ENCODE measurements around the gene STKLD1. TPM values are rescaled to one million over a fixed set of nuclear protein-coding genes. Genes with fewer than 3 reads are reported as not detected.
"Not testable (repeated sequence)": the region's sequence is repeated elsewhere in the genome, so short reads cannot be mapped to it uniquely, and the experiment has no call there.

The STKLD1 gene
- total and polyA plus RNA-seq, 2 donors, result 0.94 to 1.5 TPM

GRCh38 chr9:133385452-133385851 is 9.3 kb downstream of the STKLD1 start:
- Histone ChIP-seq H3K4me1 (ENCODE audit: control insufficient read depth in 2 of 2, insufficient read depth in 2 of 2, low read length in 2 of 2) (peaks cover 0 to 1% of the 10 kb centered on the region in 2 donors), H3K4me3 (ENCODE audit: low read length in 2 of 2) (no peak overlapping the region), H3K27ac (ENCODE audit: low read depth in 1 of 2, low read length in 1 of 2) (no peak overlapping the region), H3K9me3 (ENCODE audit: control insufficient read depth in 2 of 2, insufficient read depth in 1 of 2, low read length in 1 of 2) (no peaks in the 10 kb centered on the region), H3K36me3 (ENCODE audit: control insufficient read depth in 2 of 2, insufficient read depth in 2 of 2, low read length in 1 of 2) (no peaks in the 10 kb centered on the region), H3K27me3 (ENCODE audit: control insufficient read depth in 2 of 2, insufficient read depth in 1 of 2, low read length in 1 of 2) (no peaks in the 10 kb centered on the region)
- WGBS, result 96% methylated on average over 14 of the region's 14 CpGs
- no peak for DNase-seq (ENCODE audit: low read depth in 6 of 9, low spot score in 9 of 9)

GRCh38 chr9:133386338-133386737 is 10.2 kb downstream of the STKLD1 start:
- H3K4me1 ChIP-seq (ENCODE audit: control insufficient read depth in 2 of 2, insufficient read depth in 2 of 2, low read length in 2 of 2), result peaks cover 0 to 2% of the 10 kb centered on the region in 2 donors
- 97% methylated on average over 13 of the region's 13 CpGs for WGBS
- no peak for DNase-seq (ENCODE audit: low read depth in 6 of 9, low spot score in 9 of 9)
- H3K4me3 ChIP-seq (ENCODE audit: low read length in 2 of 2), result no peak overlapping the region
- no peaks in the 10 kb centered on the region for H3K36me3 ChIP-seq (ENCODE audit: control insufficient read depth in 2 of 2, insufficient read depth in 2 of 2, low read length in 1 of 2)
- H3K9me3 ChIP-seq (ENCODE audit: control insufficient read depth in 2 of 2, insufficient read depth in 1 of 2, low read length in 1 of 2), result peaks cover 0 to 4% of the 10 kb centered on the region in 2 donors
- no peak overlapping the region for H3K27ac ChIP-seq (ENCODE audit: low read depth in 1 of 2, low read length in 1 of 2)
- H3K27me3 ChIP-seq (ENCODE audit: control insufficient read depth in 2 of 2, insufficient read depth in 1 of 2, low read length in 1 of 2), result no peaks in the 10 kb centered on the region

- peaks cover 0 to 4% of the 10 kb centered on the region in 2 donors for H3K9me3 ChIP-seq (ENCODE audit: control insufficient read depth in 2 of 2, insufficient read depth in 1 of 2, low read length in 1 of 2)
- H3K27me3 ChIP-seq (ENCODE audit: control insufficient read depth in 2 of 2, insufficient read depth in 1 of 2, low read length in 1 of 2), result no peaks in the 10 kb centered on the region
- H3K36me3 ChIP-seq (ENCODE audit: control insufficient read depth in 2 of 2, insufficient read depth in 2 of 2, low read length in 1 of 2), result no peaks in the 10 kb centered on the region
- 93% methylated on average over 9 of the region's 9 CpGs for WGBS
- H3K4me3 ChIP-seq (ENCODE audit: low read length in 2 of 2), result no peak overlapping the region
- DNase-seq (ENCODE audit: low read depth in 6 of 9, low spot score in 9 of 9), result no peak
- H3K4me1 ChIP-seq (ENCODE audit: control insufficient read depth in 2 of 2, insufficient read depth in 2 of 2, low read length in 2 of 2), result peaks cover 0 to 2% of the 10 kb centered on the region in 2 donors
- H3K27ac ChIP-seq (ENCODE audit: low read depth in 1 of 2, low read length in 1 of 2), result no peak overlapping the region
Measured at GRCh38 chr9:133387680-133388079, 11.5 kb downstream of the STKLD1 start.

- Histone ChIP-seq H3K27ac (ENCODE audit: low read depth in 1 of 2, low read length in 1 of 2) (no peak overlapping the region), H3K9me3 (ENCODE audit: control insufficient read depth in 2 of 2, insufficient read depth in 1 of 2, low read length in 1 of 2) (peaks cover 0 to 4% of the 10 kb centered on the region in 2 donors), H3K36me3 (ENCODE audit: control insufficient read depth in 2 of 2, insufficient read depth in 2 of 2, low read length in 1 of 2) (no peaks in the 10 kb centered on the region), H3K4me1 (ENCODE audit: control insufficient read depth in 2 of 2, insufficient read depth in 2 of 2, low read length in 2 of 2) (peaks cover 0 to 2% of the 10 kb centered on the region in 2 donors), H3K4me3 (ENCODE audit: low read length in 2 of 2) (no peak overlapping the region), H3K27me3 (ENCODE audit: control insufficient read depth in 2 of 2, insufficient read depth in 1 of 2, low read length in 1 of 2) (no peaks in the 10 kb centered on the region)
- DNase-seq (ENCODE audit: low read depth in 6 of 9, low spot score in 9 of 9), result no peak
- WGBS, result 98% methylated on average over 12 of the region's 12 CpGs
Measured at GRCh38 chr9:133389025-133389557, 12.9 kb downstream of the STKLD1 start.

GRCh38 chr9:133389562-133389961 is 13.4 kb downstream of the STKLD1 start:
- H3K27ac ChIP-seq (ENCODE audit: low read depth in 1 of 2, low read length in 1 of 2), result no peak overlapping the region
- no peak for DNase-seq (ENCODE audit: low read depth in 6 of 9, low spot score in 9 of 9)
- WGBS, result 96% methylated on average over 13 of the region's 13 CpGs
- H3K27me3 ChIP-seq (ENCODE audit: control insufficient read depth in 2 of 2, insufficient read depth in 1 of 2, low read length in 1 of 2), result peaks cover 0 to 4% of the 10 kb centered on the region in 2 donors
- H3K36me3 ChIP-seq (ENCODE audit: control insufficient read depth in 2 of 2, insufficient read depth in 2 of 2, low read length in 1 of 2), result no peaks in the 10 kb centered on the region
- no peak overlapping the region for H3K4me3 ChIP-seq (ENCODE audit: low read length in 2 of 2)
- peaks cover 0 to 2% of the 10 kb centered on the region in 2 donors for H3K4me1 ChIP-seq (ENCODE audit: control insufficient read depth in 2 of 2, insufficient read depth in 2 of 2, low read length in 2 of 2)
- H3K9me3 ChIP-seq (ENCODE audit: control insufficient read depth in 2 of 2, insufficient read depth in 1 of 2, low read length in 1 of 2), result peaks cover 0 to 4% of the 10 kb centered on the region in 2 donors

- Histone ChIP-seq H3K27me3 (ENCODE audit: control insufficient read depth in 2 of 2, insufficient read depth in 1 of 2, low read length in 1 of 2) (peaks cover 0 to 9% of the 10 kb centered on the region in 2 donors), H3K4me1 (ENCODE audit: control insufficient read depth in 2 of 2, insufficient read depth in 2 of 2, low read length in 2 of 2) (peaks cover 0 to 2% of the 10 kb centered on the region in 2 donors), H3K36me3 (ENCODE audit: control insufficient read depth in 2 of 2, insufficient read depth in 2 of 2, low read length in 1 of 2) (no peaks in the 10 kb centered on the region), H3K27ac (ENCODE audit: low read depth in 1 of 2, low read length in 1 of 2) (no peak overlapping the region), H3K9me3 (ENCODE audit: control insufficient read depth in 2 of 2, insufficient read depth in 1 of 2, low read length in 1 of 2) (peaks cover 0 to 4% of the 10 kb centered on the region in 2 donors), H3K4me3 (ENCODE audit: low read length in 2 of 2) (no peak overlapping the region)
- 93% methylated on average over 7 of the region's 7 CpGs for WGBS
- DNase-seq (ENCODE audit: low read depth in 6 of 9, low spot score in 9 of 9), result no peak
Measured at GRCh38 chr9:133390713-133391112, 14.5 kb downstream of the STKLD1 start.

- H3K9me3 ChIP-seq (ENCODE audit: control insufficient read depth in 2 of 2, insufficient read depth in 1 of 2, low read length in 1 of 2); H3K4me1 ChIP-seq (ENCODE audit: control insufficient read depth in 2 of 2, insufficient read depth in 2 of 2, low read length in 2 of 2); DNase-seq (ENCODE audit: low read depth in 6 of 9, low spot score in 9 of 9); H3K36me3 ChIP-seq (ENCODE audit: control insufficient read depth in 2 of 2, insufficient read depth in 2 of 2, low read length in 1 of 2); H3K4me3 ChIP-seq (ENCODE audit: low read length in 2 of 2); H3K27ac ChIP-seq (ENCODE audit: low read depth in 1 of 2, low read length in 1 of 2): not testable (repeated sequence)
- 79% methylated on average over 3 of the region's 4 CpGs for WGBS
- H3K27me3 ChIP-seq (ENCODE audit: control insufficient read depth in 2 of 2, insufficient read depth in 1 of 2, low read length in 1 of 2), result peaks cover 0 to 11% of the 10 kb centered on the region in 2 donors
Measured at GRCh38 chr9:133391449-133391848, 15.3 kb downstream of the STKLD1 start.

- not testable (repeated sequence) for H3K4me1 ChIP-seq (ENCODE audit: control insufficient read depth in 2 of 2, insufficient read depth in 2 of 2, low read length in 2 of 2); H3K4me3 ChIP-seq (ENCODE audit: low read length in 2 of 2); H3K36me3 ChIP-seq (ENCODE audit: control insufficient read depth in 2 of 2, insufficient read depth in 2 of 2, low read length in 1 of 2); H3K27ac ChIP-seq (ENCODE audit: low read depth in 1 of 2, low read length in 1 of 2); DNase-seq (ENCODE audit: low read depth in 6 of 9, low spot score in 9 of 9); H3K9me3 ChIP-seq (ENCODE audit: control insufficient read depth in 2 of 2, insufficient read depth in 1 of 2, low read length in 1 of 2)
- H3K27me3 ChIP-seq (ENCODE audit: control insufficient read depth in 2 of 2, insufficient read depth in 1 of 2, low read length in 1 of 2), result peaks cover 0 to 16% of the 10 kb centered on the region in 2 donors
- 97% methylated on average over 3 of the region's 3 CpGs for WGBS
Measured at GRCh38 chr9:133392308-133392707, 16.1 kb downstream of the STKLD1 start.

GRCh38 chr9:133393399-133393798 is 17.2 kb downstream of the STKLD1 start:
- Histone ChIP-seq H3K9me3 (ENCODE audit: control insufficient read depth in 2 of 2, insufficient read depth in 1 of 2, low read length in 1 of 2) (peaks cover 0 to 4% of the 10 kb centered on the region in 2 donors), H3K36me3 (ENCODE audit: control insufficient read depth in 2 of 2, insufficient read depth in 2 of 2, low read length in 1 of 2) (no peaks in the 10 kb centered on the region), H3K27ac (ENCODE audit: low read depth in 1 of 2, low read length in 1 of 2) (no peak overlapping the region), H3K4me1 (ENCODE audit: control insufficient read depth in 2 of 2, insufficient read depth in 2 of 2, low read length in 2 of 2) (peaks cover 0 to 2% of the 10 kb centered on the region in 2 donors), H3K4me3 (ENCODE audit: low read length in 2 of 2) (no peak overlapping the region), H3K27me3 (ENCODE audit: control insufficient read depth in 2 of 2, insufficient read depth in 1 of 2, low read length in 1 of 2) (peaks cover 0 to 21% of the 10 kb centered on the region in 2 donors)
- no peak for DNase-seq (ENCODE audit: low read depth in 6 of 9, low spot score in 9 of 9)
- WGBS, result 96% methylated on average over 3 of the region's 3 CpGs
